Endodermal cell (in vitro differentiated cells): ENCODE data around the gene SELPLG. TPM values are rescaled to one million over a fixed set of nuclear protein-coding genes. Genes with fewer than 3 reads are reported as not detected.

ENCODE experiments used
- DNase-seq: peaks from one replicate; pipeline ENCODE4 v3.0.0-alpha.2; 2017
- H3K27ac ChIP-seq: 2 replicates; pipeline ENCODE4 v1.5.1; 2013; ENCODE audit warnings: mild to moderate bottlenecking, low read depth, low read length, moderate library complexity
- H3K27me3 ChIP-seq: 2 replicates; pipeline ENCODE4 v1.6.1; 2013; ENCODE audit warnings: mild to moderate bottlenecking, low read length, moderate library complexity; ENCODE audit not compliant: insufficient read depth, control insufficient read depth, poor library complexity, severe bottlenecking
- H3K36me3 ChIP-seq: 2 replicates; pipeline ENCODE4 v1.7.0; 2013; ENCODE audit warnings: mild to moderate bottlenecking, low read length, moderate library complexity; ENCODE audit not compliant: control insufficient read depth, insufficient read depth
- H3K4me1 ChIP-seq: one replicate; pipeline ENCODE4 v1.7.0; 2013; ENCODE audit warnings: low read length; ENCODE audit not compliant: control insufficient read depth, insufficient read depth
- H3K4me3 ChIP-seq: 2 replicates; pipeline ENCODE4 v1.5.1; 2013; ENCODE audit warnings: mild to moderate bottlenecking, low read length, moderate library complexity
- H3K9ac ChIP-seq: 2 replicates; pipeline ENCODE4 v1.6.1; 2013; ENCODE audit warnings: mild to moderate bottlenecking, low read length, moderate library complexity; ENCODE audit not compliant: poor library complexity, severe bottlenecking; ENCODE audit errors: extremely low read depth
- H3K9me3 ChIP-seq: 2 replicates; pipeline ENCODE4 v1.6.1; 2013; ENCODE audit warnings: mild to moderate bottlenecking, low read length, moderate library complexity; ENCODE audit not compliant: control insufficient read depth
- H3K27ac Mint-ChIP-seq: 2 replicates; pipeline ENCODE4 v1.8.0; 2020; ENCODE audit warnings: mixed read lengths
- H3K27me3 Mint-ChIP-seq: 2 replicates; pipeline ENCODE4 v1.8.0; 2021; ENCODE audit warnings: mild to moderate bottlenecking, mixed read lengths; ENCODE audit not compliant: insufficient read depth
- H3K36me3 Mint-ChIP-seq: 2 replicates; pipeline ENCODE4 v1.8.0; 2020; ENCODE audit warnings: low read depth, mixed read lengths
- H3K4me1 Mint-ChIP-seq: 2 replicates; pipeline ENCODE4 v1.8.0; 2020; ENCODE audit warnings: mixed read lengths
- H3K4me3 Mint-ChIP-seq: 2 replicates; pipeline ENCODE4 v1.8.0; 2020; ENCODE audit warnings: mild to moderate bottlenecking, moderate library complexity, mixed read lengths
- H3K9me3 Mint-ChIP-seq: 2 replicates; pipeline ENCODE4 v1.8.0; 2020; ENCODE audit warnings: mild to moderate bottlenecking, mixed read lengths
- WGBS, 2 experiments: methylation state at CpG; one replicate each; pipeline versions ENCODE4 v1.1.5 to v1.1.7; 2013; ENCODE audit warnings: missing lambda C conversion rate in 2 of 2, mixed read lengths in 1 of 2; ENCODE audit not compliant: insufficient coverage in 1 of 2, insufficient read length in 1 of 2; 5-methylcytosine and 5-hydroxymethylcytosine counted together
- total RNA-seq, 2 donors: library from RNA; stranded (reverse); fragmentation: NEBNext Ultra II Directional in 1 of 2; extraction: Animal tissue kit (Norgen Biotek cat#: 25700) in 1 of 2; gene quantifications; 2 replicates in 1 of 2; 3 replicates in 1 of 2; pipeline ENCODE4 v1.2.1, GENCODE V29; 2021
- TF ChIP-seq, protein P1 (sequence below): fragments of 200-600 bp; sonication (generic); conservative IDR thresholded peaks from 2 replicates; pipeline ENCODE4 v1.5.0; 2021; ENCODE audit warnings: antibody characterized with exemption, mild to moderate bottlenecking

The SELPLG gene
- total RNA-seq, 2 donors from 2014 or later, result 0.13 TPM; not detected in 1

DNA sequence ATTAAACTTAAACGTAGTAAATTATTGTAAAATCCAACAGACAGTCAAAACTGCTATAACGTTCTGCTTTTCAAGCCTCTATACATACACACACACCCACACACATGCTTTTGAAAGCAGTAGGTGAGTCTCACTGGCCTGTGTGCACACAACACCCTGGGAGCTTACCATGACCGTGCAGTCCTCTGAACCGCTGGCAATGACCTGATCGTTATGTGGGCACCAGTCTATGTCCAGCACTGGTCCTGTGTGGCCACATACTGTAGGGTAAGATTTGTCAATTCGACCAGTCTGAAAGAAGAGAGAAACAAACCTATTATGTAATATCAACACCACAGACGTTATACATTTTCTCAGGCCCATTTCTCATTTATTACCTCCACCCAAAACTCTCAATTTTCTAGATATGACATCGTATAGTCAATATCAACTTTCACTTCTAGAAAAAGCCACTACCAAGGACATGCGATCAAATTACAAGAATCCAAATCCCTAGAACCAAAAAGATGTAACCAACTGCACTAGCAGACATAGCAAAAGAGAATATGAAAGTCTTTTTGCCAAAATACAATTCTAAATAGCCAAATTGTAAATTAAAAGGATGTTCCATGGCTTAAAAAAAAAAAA lies 44.5 kb upstream of the SELPLG start:
- H3K27ac ChIP-seq, result no peak overlapping the region
- Mint-ChIP-seq H3K36me3 (peaks cover 22% of the 10 kb centered on the region), H3K27me3 (no peaks in the 10 kb centered on the region), H3K4me1 (peaks cover 10% of the 10 kb centered on the region), H3K4me3 (no peak overlapping the region), H3K9me3 (no peaks in the 10 kb centered on the region), H3K27ac (peak overlapping the region; percentile 25)
- H3K4me3 ChIP-seq, result no peak overlapping the region
- peaks cover 5% of the 10 kb centered on the region for H3K4me1 ChIP-seq
- TF ChIP-seq, protein P1, sequence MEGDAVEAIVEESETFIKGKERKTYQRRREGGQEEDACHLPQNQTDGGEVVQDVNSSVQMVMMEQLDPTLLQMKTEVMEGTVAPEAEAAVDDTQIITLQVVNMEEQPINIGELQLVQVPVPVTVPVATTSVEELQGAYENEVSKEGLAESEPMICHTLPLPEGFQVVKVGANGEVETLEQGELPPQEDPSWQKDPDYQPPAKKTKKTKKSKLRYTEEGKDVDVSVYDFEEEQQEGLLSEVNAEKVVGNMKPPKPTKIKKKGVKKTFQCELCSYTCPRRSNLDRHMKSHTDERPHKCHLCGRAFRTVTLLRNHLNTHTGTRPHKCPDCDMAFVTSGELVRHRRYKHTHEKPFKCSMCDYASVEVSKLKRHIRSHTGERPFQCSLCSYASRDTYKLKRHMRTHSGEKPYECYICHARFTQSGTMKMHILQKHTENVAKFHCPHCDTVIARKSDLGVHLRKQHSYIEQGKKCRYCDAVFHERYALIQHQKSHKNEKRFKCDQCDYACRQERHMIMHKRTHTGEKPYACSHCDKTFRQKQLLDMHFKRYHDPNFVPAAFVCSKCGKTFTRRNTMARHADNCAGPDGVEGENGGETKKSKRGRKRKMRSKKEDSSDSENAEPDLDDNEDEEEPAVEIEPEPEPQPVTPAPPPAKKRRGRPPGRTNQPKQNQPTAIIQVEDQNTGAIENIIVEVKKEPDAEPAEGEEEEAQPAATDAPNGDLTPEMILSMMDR, result no peak
- peaks cover 39% of the 10 kb centered on the region for H3K36me3 ChIP-seq
- no peaks in the 10 kb centered on the region for H3K27me3 ChIP-seq
- no peak overlapping the region for H3K9ac ChIP-seq
- 93 to 94% methylated on average over 4 to 9 of the region's 9 CpGs for WGBS, 2 experiments
- no peak for DNase-seq
- no peaks in the 10 kb centered on the region for H3K9me3 ChIP-seq

DNA sequence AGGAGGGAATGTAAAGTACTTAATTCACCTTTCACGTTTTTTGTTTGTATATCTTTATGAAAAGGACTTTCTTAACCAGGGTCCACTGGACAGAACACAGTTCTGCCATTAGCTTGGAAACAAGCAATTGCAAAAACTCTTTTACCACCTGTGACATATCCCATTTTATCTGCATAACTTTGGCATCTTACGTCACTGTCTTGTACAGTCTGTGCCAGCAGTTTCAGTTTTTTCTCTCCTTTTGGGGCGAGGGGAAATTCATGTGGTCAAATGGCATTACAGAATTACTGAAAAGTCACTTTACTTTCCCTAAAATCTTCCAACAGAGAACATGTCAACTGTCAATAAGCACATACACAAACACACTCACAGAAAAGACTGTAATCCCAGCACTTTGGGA lies 43.7 kb upstream of the SELPLG start:
- Mint-ChIP-seq H3K36me3 (peaks cover 22% of the 10 kb centered on the region), H3K9me3 (no peaks in the 10 kb centered on the region)

DNA sequence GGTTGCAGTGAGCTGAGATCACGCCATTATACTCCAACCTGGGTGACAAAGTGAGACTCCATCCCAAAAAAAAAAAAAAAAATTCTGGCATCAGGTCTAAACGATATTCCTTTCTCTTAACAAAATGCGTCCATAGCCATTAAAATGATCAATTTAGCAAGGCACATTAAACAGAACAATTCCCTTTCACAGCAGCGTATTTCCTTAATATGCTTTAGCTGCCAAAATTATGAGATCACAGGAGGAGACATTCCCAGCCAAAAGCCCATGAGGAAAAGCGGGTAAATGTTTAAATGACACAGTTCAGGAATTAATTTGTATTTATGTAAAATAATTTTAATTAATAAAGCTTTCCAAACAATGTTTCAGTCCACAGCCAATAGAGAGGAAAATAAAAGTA lies 43.0 kb upstream of the SELPLG start:
- no peak for DNase-seq
- H3K9ac ChIP-seq, result no peak overlapping the region
- peaks cover 22% of the 10 kb centered on the region for H3K36me3 Mint-ChIP-seq
- peaks cover 5% of the 10 kb centered on the region for H3K4me1 ChIP-seq
- WGBS, 2 experiments, result 93 to 100% methylated on average over 2 to 4 of the region's 5 CpGs
- H3K27ac ChIP-seq, result no peak overlapping the region
- TF ChIP-seq, protein P1, result no peak
- H3K4me3 Mint-ChIP-seq, result no peak overlapping the region
- no peaks in the 10 kb centered on the region for H3K27me3 ChIP-seq
- H3K4me1 Mint-ChIP-seq, result peaks cover 12% of the 10 kb centered on the region
- H3K27ac Mint-ChIP-seq, result no peak overlapping the region
- H3K36me3 ChIP-seq, result peaks cover 49% of the 10 kb centered on the region
- no peaks in the 10 kb centered on the region for H3K9me3 ChIP-seq
- H3K9me3 Mint-ChIP-seq, result no peaks in the 10 kb centered on the region
- H3K4me3 ChIP-seq, result no peak overlapping the region
- no peaks in the 10 kb centered on the region for H3K27me3 Mint-ChIP-seq

More for the DNA sequence above, 43.7 kb upstream of the SELPLG start:
- H3K9me3 ChIP-seq, result no peaks in the 10 kb centered on the region
- H3K27me3 ChIP-seq, result no peaks in the 10 kb centered on the region
- H3K27me3 Mint-ChIP-seq, result no peaks in the 10 kb centered on the region
- H3K9ac ChIP-seq, result no peak overlapping the region
- H3K27ac Mint-ChIP-seq, result no peak overlapping the region
- H3K4me1 ChIP-seq, result peaks cover 5% of the 10 kb centered on the region
- no peak for DNase-seq
- WGBS, 2 experiments, result 92 to 100% methylated on average over 2 to 3 of the region's 3 CpGs
- H3K36me3 ChIP-seq, result peaks cover 47% of the 10 kb centered on the region
- H3K4me3 Mint-ChIP-seq, result no peak overlapping the region
- TF ChIP-seq, protein P1, result no peak
- no peak overlapping the region for H3K27ac ChIP-seq
- H3K4me1 Mint-ChIP-seq, result peaks cover 12% of the 10 kb centered on the region
- H3K4me3 ChIP-seq, result no peak overlapping the region
